HG03354 (cell line): Measurements from ENCODE around the gene DOCK4.

ENCODE experiments used
- ATAC-seq: cut with Tn5 transposase; IDR thresholded peaks from one replicate; pipeline ENCODE4 v1.9.1; 2021; ENCODE audit warnings: mild to moderate bottlenecking; ENCODE audit not compliant: unreplicated experiment, poor library complexity, severe bottlenecking

The DOCK4 gene

DNA sequence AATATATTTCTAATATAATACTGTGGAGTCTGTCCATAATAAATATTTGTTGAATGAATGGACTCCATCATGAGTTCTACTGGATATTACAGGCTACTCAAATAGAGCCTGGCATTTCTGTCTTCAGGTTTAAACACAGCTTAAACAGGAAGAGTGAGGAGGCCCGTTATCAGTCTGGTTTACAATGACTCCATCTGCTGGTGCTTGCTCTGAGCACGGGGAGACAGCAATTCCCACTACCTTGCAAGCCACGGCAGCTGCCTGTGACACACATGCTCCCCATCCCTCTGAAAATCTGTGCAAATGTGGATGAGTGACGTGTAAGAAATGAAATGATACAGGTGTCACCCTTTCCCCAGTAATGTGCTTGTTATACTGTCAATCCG is 350.4 kb downstream of the DOCK4 start:
- ATAC-seq: no peak

GRCh38 chr7:111855161-111855841 is 350.9 kb downstream of the DOCK4 start:
- peak; percentile 85 for ATAC-seq

GRCh38 chr7:111853201-111853990 is 352.8 kb downstream of the DOCK4 start:
- ATAC-seq: no peak

DNA sequence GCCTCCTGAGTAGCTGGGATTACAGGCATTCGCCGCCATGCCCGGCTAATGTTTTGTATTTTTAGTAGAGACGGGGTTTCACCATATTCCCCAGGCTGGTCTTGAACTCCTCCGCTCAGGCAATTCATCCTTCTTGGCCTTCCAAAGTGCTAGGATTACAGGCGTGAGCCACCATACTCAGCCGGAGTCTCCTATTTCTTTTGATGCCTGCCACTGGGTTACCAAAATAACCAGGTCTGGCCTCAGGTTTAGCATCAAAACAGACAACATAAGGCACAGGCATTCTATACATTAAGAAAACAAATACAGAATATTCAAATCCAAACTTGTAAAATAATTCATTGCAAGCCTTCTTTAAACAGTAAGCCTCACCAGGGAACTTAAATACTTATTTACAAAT is 354.1 kb downstream of the DOCK4 start:
- ATAC-seq: no peak

GRCh38 chr7:111846898-111847297 is 359.3 kb downstream of the DOCK4 start:
- no peak for ATAC-seq

GRCh38 chr7:111845853-111846252 is 360.3 kb downstream of the DOCK4 start:
- no peak for ATAC-seq

DNA sequence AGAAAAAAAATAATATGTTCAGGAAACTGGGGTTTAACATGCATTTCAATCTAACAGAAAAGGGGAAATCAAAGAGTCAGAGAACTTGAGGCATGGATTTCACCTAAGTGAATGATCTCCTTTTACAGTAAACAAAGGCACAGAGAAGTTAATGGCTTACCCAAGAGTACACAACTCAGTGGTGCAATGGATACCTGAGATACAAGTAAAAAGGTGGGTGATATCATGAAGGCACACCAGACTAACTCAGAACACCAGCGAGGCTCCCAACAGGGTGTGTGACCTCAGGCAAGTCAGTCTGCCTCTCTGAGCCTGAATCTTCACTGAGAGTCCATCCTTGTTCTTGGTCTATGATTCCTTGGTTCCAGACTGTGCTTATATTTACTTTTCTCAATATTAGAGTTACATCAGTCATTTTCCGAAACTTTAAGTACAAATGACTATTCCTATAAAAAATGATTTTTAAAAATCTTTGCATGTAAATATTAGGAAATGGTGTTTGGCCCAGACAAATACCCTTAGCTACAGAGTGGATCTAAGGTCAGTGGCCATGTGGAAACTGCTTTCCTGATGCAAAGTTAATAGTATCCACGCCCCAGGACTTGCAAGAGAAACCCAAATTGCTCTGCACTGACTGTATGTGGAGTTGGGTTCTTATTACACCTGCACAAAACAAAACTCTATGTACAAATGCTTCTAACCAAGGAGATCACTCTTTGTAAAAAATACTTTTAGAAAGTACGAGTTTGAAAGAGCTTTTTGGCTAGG is 361.1 kb downstream of the DOCK4 start:
- no peak for ATAC-seq

GRCh38 chr7:111842491-111842890 is 363.7 kb downstream of the DOCK4 start:
- ATAC-seq: no peak

DNA sequence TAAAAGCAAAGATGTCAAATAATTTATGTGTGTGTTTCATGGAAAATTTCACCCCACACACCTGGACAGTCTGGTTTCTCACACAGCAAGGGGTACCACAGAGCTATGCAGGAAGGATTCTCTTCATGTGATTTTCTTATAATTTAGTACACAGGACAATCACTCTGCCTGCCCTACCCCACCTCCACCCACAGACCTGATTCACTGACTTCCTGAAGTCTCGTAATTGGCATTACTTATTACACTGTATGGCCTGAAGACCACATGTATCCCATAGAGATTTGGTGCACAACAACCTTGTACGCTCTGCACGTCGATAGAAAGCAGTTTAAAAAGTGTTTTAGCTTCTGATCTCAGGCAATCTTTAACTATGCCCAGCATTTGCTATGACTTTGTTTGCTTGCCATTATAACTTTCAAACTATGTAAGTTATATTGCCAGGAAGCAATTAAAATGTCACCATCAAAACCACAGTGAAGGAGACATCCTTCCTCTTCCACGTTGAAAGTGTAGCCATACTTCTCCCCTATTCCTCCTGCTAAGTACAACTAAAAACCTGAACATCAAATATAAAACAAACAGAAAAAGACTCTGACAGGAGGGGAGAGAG is 364.5 kb downstream of the DOCK4 start:
- no peak for ATAC-seq

DNA sequence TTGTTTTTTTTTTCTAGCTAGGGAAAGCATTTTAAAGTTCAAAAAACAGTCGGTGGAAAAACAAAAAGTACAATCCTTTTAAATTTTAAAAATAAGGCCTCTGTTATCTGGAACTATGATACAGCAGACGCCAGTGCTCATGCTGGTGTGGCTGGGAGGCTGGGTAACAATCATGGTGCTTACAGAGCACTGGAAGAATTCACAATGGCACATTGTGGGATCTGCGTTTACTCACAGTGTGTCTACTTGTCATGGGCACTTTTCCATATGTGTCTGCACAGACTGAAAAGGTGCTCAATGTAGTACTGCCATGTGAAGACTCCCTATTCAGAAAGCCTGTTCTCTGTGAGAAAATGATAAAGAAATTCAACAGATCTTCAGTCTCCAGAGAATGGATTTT is 365.7 kb downstream of the DOCK4 start:
- ATAC-seq: no peak

GRCh38 chr7:111839261-111839660 is 366.9 kb downstream of the DOCK4 start:
- ATAC-seq: no peak

DNA sequence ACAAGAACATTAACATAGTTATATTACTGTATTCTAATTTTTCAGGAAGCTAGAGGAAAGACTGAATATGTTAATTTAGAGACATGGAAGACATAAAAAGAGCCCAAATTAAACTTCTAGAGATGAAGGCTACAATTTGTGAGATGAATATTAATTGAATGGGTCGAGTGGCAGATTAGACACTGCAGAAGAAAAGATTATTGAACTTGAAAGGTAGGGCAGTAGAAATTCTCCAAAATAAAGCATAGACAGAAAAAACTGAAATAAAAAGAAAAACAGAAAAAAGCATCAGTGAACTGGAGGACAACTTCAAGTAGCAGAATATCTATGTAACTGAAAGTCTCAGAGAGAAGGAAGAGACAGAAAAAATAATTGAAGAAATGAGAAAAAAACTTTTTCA is 369.6 kb downstream of the DOCK4 start:
- no peak for ATAC-seq

GRCh38 chr7:111835066-111835465 is 371.1 kb downstream of the DOCK4 start:
- ATAC-seq: no peak

GRCh38 chr7:111834367-111834766 is 371.8 kb downstream of the DOCK4 start:
- no peak for ATAC-seq

DNA sequence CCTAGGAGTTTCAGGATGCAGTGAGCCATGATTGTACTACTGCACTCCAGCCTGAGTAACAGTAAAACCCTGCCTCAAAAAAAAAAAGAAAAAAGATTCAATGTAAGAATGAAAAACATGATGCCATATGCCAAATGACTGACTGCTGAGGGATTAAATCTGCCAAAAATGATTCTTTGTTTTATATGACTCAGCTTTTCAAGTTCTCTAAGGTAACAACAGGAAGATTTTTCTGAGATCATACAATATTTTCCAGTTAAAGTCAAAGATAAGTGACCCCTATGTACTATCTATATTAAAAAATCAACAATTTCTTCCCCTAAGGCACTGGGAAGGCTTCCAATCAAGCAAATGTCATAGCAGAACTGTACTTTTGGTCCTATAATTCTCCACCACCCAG is 372.7 kb downstream of the DOCK4 start:
- no peak for ATAC-seq

GRCh38 chr7:111832174-111832573 is 374.0 kb downstream of the DOCK4 start:
- ATAC-seq: no peak

- ATAC-seq: no peak
Measured at GRCh38 chr7:111829221-111829620, 377.0 kb downstream of the DOCK4 start.

- no peak for ATAC-seq
Measured at GRCh38 chr7:111827863-111828504, 378.2 kb downstream of the DOCK4 start.

GRCh38 chr7:111825046-111825445 is 381.2 kb downstream of the DOCK4 start:
- ATAC-seq: no peak

GRCh38 chr7:111823826-111824225 is 382.4 kb downstream of the DOCK4 start:
- ATAC-seq: no peak
